PC-9 (cell line): Measurements from ENCODE around the gene EFCAB11.

Experiments used
- CTCF ChIP-seq: fragments of 200-600 bp; sonication (generic); conservative IDR thresholded peaks from 2 replicates; pipeline ENCODE4 v1.6.1; 2017; ENCODE audit warnings: mixed run types, antibody characterized with exemption, mild to moderate bottlenecking, moderate library complexity
- EZH2 ChIP-seq: fragments of 200-600 bp; sonication (generic); IDR thresholded peaks from 2 replicates; pipeline ENCODE4 v1.8.0; 2017; ENCODE audit warnings: antibody characterized with exemption, low read depth

- TF ChIP-seq CTCF (no peak), EZH2 (no peak)
Measured at GRCh38 chr14:89823743-89824142, 130.8 kb downstream of the EFCAB11 start.
